H1 (cell line): ENCODE measurements around the gene SLC4A1AP.

Experiments used
- ASH2L ChIP-seq: fragments of 200-600, 300-600 bp; sonication (generic); IDR thresholded peaks from one replicate; pipeline ENCODE4 v1.7.1; 2017; ENCODE audit warnings: low read length
- ATF3 ChIP-seq: IDR thresholded peaks from 2 replicates; pipeline ENCODE4 v1.6.1; 2011; ENCODE audit warnings: low read depth, mild to moderate bottlenecking, low read length; ENCODE audit not compliant: insufficient read depth
- CREB1 ChIP-seq: IDR thresholded peaks from 2 replicates; pipeline ENCODE4 v1.6.1; 2012; ENCODE audit warnings: inconsistent platforms
- EP300 ChIP-seq, 2 experiments: IDR thresholded peaks; 1 replicate in 1 of 2; 2 replicates in 1 of 2; pipeline ENCODE4 v1.6.1; 2011 to 2012; ENCODE audit warnings: low read depth in 2 of 2, low read length in 2 of 2, mild to moderate bottlenecking in 2 of 2, borderline replicate concordance in 1 of 2, inconsistent platforms in 1 of 2, moderate library complexity in 1 of 2
- GABPA ChIP-seq: IDR thresholded peaks from 2 replicates; pipeline ENCODE4 v1.6.1; 2011; ENCODE audit warnings: mild to moderate bottlenecking, low read length, moderate library complexity, borderline replicate concordance; ENCODE audit not compliant: insufficient read depth
- KDM5A ChIP-seq: fragments of 200-600 bp; IDR thresholded peaks from 2 replicates; pipeline ENCODE4 v1.7.1; 2012; ENCODE audit warnings: mild to moderate bottlenecking, low read length, inconsistent platforms, mixed read lengths
- POLR2AphosphoS5 ChIP-seq: IDR thresholded peaks from 2 replicates; pipeline ENCODE4 v1.6.1; 2011; ENCODE audit warnings: low read depth, low read length
- RAD21 ChIP-seq, 2 experiments: IDR thresholded peaks in 1 of 2; conservative IDR thresholded peaks in 1 of 2; 2 replicates each; pipeline ENCODE4 v1.6.1; 2011; ENCODE audit warnings: low read depth in 2 of 2, low read length in 2 of 2, improper control_type of control experiment in 1 of 2, inconsistent platforms in 1 of 2, mild to moderate bottlenecking in 1 of 2, moderate library complexity in 1 of 2
- RBBP5 ChIP-seq: IDR thresholded peaks from 2 replicates; pipeline ENCODE4 v1.7.1; 2012; ENCODE audit warnings: low read depth, mild to moderate bottlenecking, inconsistent platforms, low read length, moderate library complexity, borderline replicate concordance
- RNF2 ChIP-seq: fragments of 200-900, 300-1000 bp; sonication (generic); IDR thresholded peaks from 2 replicates; pipeline ENCODE4 v1.7.1; 2016; ENCODE audit warnings: borderline replicate concordance, low read depth, mild to moderate bottlenecking, antibody characterized with exemption, low read length; ENCODE audit not compliant: poor library complexity, severe bottlenecking; ENCODE audit errors: missing control alignments
- SIX5 ChIP-seq: IDR thresholded peaks from 2 replicates; pipeline ENCODE4 v1.6.1; 2011; ENCODE audit warnings: mild to moderate bottlenecking, low read depth, low read length
- TF ChIP-seq, protein P1 (sequence below), 3 experiments: IDR thresholded peaks; 1 replicate in 2 of 3; 2 replicates in 1 of 3; pipeline versions ENCODE4 v1.5.1 to v1.6.1; 2011; ENCODE audit warnings: low read length in 3 of 3, mild to moderate bottlenecking in 3 of 3, inconsistent platforms in 2 of 3, low read depth in 1 of 3, moderate library complexity in 1 of 3; ENCODE audit not compliant: insufficient read depth in 1 of 3; ENCODE audit errors: control extremely low read depth in 1 of 3

DNA sequence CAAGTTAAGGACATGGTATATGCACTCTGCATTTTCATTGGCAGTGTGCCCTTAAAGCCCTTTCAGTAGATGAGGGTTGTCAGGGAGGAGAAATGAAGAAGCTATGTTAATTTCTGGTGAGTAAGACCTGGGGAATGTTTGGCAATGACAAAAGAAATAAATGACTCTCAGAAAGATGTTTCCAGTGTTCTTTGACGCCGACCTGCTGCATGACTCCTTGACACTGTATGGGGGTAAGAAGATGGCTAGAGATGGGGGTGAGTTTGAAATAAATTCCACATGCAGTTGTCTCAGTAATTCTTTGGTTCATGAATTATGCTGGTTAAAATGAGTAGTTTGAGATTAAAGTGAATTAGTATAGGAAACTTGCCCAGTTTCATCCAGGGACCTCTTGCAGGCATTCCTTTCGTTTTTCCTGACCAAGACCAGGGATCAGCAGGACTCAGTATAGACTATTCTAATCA is 40.7 kb upstream of the SLC4A1AP start:
- TF ChIP-seq, protein P1, sequence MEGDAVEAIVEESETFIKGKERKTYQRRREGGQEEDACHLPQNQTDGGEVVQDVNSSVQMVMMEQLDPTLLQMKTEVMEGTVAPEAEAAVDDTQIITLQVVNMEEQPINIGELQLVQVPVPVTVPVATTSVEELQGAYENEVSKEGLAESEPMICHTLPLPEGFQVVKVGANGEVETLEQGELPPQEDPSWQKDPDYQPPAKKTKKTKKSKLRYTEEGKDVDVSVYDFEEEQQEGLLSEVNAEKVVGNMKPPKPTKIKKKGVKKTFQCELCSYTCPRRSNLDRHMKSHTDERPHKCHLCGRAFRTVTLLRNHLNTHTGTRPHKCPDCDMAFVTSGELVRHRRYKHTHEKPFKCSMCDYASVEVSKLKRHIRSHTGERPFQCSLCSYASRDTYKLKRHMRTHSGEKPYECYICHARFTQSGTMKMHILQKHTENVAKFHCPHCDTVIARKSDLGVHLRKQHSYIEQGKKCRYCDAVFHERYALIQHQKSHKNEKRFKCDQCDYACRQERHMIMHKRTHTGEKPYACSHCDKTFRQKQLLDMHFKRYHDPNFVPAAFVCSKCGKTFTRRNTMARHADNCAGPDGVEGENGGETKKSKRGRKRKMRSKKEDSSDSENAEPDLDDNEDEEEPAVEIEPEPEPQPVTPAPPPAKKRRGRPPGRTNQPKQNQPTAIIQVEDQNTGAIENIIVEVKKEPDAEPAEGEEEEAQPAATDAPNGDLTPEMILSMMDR (IDR thresholded peaks at IDR 0.05; ENCODE audit: control extremely low read depth in 1 of 3, insufficient read depth in 1 of 3, low read depth in 1 of 3, low read length in 3 of 3): no peak
- TF ChIP-seq RBBP5 (no peak), POLR2AphosphoS5 (no peak), ATF3 (no peak), CREB1 (no peak), ASH2L (no peak), EP300 (IDR thresholded peaks at IDR 0.05; ENCODE audit: borderline replicate concordance in 1 of 2, low read depth in 2 of 2, low read length in 2 of 2) (no peak), RNF2 (no peak), GABPA (no peak), KDM5A (no peak), RAD21 (IDR thresholded peaks at IDR 0.05 in 1 of 2, conservative IDR thresholded peaks at IDR 0.05 in 1 of 2; ENCODE audit: low read depth in 2 of 2, low read length in 2 of 2) (no peak), SIX5 (no peak)
